GM15510 (cell line): Measurements from ENCODE around the gene BPHL.

Experiments used
- POLR2A ChIP-seq: IDR thresholded peaks from 3 replicates; pipeline ENCODE4 v1.6.1; 2011; ENCODE audit warnings: borderline replicate concordance; ENCODE audit not compliant: insufficient read length; ENCODE audit errors: extremely low read depth

Gene BPHL

DNA sequence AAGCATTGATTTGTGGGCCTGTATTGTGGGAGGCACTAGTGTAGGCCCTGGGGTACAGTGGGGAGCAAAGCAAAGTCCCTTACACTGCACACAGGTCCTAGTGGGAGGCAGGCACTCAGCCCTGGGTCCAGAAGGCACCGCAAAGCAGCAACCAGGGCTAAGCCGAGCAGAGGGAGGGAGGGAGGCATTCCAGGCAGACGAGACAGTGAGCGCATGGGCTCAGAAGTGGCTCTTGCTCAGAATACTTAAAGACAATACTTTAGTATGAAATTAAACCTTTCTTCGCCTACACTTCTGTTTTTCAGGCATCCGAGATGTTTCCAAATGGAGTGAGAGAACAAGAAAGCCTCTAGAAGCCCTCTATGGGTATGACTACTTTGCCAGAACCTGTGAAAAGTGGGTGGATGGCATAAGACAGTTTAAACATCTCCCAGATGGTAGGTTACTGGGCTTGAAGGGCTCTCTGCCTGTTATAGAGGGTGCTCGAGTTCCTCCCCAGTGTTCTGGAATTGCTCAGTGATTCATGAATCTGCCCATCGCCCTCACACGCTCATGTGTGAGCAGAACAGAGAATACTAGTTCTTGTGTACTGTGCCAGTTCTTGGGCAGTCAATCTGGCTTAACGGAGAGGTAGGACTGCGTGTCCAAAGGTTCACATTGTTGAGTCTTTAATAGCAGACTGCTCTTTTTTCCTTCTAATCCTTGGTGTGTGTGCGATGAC lies 18.7 kb downstream of the BPHL start:
- TF ChIP-seq POLR2A = no peak

DNA sequence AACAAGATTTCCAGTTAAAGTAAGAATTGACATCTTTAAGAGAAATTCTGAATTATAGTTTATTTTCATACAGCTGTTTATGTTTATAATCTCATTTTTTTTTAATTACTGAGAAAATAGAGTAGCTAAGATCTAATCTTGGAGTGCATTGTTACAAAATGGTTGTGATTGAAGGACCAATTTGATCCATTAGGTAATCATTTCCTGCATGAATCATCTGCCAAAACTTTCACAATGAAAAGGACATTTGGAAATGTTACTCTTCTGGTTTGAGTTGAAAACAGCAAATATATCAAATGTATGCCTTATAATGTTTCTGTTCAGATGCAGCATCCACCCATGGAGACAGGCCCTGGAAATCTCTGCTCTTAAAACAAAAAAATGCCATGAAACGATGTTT lies 19.8 kb downstream of the BPHL start:
- TF ChIP-seq POLR2A = no peak

DNA sequence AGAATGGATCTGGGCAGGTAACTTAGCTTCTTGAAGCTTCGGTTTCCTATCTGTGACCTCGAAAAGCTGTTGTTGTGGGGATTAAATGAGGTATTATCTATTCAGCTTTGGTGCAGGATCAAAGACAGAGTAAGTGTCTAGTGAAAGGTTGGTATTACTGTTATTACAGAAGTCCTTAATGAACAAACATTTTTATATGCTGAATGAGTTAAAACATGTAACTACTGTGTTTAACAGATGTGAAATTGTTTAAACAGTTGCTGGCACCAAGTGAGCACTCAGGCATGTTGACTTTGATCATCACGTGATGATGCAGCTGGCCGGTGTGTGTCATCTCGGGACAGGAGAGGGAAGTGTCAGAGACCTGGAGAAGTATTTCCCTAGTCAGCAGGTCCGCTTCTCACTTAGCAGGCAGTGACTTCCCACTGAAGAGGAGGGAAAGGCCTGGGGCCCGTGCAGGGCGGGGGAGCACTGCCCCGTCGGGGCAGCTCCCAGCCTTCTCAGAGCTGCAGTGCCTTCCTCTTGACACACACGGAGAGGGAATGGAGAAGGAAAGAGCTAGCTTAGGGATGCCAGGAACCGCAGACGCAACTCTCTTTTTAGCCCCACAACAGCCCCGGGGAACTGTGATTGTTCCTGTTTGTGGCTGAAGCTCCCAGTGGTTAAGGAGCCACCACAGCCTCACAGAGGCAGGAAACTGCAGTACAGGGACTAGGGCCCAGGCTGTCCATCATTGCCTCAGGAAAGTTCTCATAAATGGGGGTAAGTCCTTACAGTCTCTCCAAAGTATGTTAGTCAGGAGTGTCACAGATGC lies 20.8 kb downstream of the BPHL start:
- TF ChIP-seq POLR2A = no peak

DNA sequence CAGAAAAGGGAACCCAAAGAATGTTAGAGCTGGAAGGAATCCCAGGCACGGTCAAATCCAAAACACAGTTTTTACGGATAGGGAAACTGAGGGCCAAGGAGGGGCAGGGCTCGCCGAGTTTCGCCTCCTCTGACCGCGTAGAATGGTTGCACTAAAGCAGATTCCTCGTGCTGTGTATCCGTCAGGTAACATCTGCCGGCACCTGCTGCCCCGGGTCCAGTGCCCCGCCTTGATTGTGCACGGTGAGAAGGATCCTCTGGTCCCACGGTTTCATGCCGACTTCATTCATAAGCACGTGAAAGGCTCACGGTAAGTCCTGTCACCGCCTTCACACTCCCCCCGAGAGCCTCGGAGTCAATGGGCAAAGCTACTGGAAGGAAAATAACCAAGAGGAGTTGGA lies 21.7 kb downstream of the BPHL start:
- TF ChIP-seq POLR2A = no peak

DNA sequence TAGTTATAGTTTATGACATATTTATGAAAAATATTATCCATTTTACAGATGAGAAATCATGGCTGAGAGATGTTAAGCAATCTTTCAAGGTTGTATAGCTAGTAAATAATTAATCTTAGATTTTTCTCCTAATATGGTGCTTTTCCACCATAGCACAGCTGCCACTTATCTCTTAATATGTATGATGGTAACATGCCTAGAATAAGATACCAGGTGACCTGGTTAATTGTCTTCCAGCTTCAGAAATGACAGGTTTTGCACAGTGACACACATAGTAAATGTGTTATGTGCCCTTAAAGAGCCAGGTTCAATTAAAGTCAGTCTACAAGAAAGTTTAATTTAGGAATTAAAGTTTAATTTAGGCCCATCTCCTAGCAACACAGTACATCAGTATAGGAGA lies 24.0 kb downstream of the BPHL start:
- TF ChIP-seq POLR2A = no peak

DNA sequence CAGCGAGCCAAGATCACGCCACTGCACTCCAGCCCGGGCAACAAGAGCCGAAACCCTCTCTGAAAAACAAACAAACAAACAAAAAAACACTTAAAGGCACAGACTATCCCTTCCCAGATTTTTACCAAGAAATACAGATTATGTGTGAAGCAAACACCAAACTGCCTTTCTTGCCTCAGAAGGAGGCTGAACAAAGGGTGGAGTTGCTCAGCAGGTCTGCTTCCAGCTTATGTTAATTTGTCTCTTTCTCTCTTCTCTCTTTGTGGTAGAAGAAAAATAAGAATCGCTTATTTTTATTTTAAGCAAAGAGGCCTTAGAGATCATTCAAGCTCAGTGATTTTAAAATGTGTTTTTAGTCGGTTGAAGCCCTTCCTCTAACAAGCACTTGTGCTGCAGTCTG lies 24.6 kb downstream of the BPHL start:
- TF ChIP-seq POLR2A = no peak

DNA sequence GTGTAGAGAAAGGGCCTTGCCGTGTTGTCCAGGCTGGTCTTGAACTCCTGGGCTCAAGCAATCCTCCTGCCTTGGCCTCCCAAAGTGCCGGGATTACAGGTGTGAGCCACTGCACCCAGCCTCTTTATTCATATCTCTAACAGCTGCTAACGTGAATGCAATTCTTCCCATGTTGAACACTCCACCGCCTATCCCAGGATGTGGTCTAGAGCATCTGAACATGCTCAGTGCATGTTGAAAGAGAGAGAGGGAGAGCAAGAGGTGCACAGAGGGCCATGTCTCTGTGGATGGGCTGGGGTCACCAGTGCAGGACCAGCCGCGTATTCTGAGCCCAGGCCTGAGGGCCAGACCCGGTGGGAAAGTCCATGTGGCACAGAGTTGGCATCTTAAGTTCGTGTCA lies 26.1 kb downstream of the BPHL start:
- TF ChIP-seq POLR2A = no peak

DNA sequence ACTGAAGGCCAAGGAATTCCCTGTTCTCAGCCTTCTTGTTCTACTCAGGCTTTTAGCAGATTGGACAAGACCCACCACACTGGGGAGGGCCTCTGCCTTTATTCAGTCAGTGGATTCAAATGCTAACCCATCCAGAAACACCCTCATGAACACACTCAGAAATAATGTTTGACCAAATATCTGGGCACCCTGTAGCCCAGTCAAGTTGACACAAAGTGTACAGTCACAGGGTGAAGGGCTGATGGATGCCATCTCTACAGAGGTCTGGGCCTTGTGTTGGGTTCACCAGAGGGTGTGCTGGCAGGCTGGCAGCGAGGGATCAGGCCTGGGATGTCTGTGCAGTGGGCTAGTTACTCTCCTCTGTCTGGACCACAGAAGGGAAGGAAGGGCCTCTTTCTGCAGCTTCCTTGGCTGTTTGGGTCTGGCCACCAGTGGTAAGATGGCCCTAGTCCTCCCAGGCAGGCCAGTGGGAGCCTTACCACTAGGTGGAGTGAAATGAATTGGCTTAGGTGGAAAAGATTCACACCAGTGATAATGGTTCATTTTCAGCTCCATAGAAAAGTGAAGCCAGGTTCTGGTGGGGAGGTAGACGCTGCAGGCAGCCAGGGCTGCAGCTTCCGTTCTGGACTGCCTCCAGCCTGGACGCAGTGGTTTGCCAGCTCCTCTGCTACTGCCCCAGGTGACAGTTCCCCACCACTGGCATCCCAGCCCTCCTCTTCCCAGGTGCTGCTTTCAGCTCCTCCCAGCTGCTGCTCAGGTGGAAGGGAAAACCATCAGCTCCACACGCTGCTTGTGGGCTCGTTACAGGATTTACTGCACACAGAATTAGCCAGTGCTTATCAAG lies 29.6 kb downstream of the BPHL start:
- no peak for TF ChIP-seq POLR2A

DNA sequence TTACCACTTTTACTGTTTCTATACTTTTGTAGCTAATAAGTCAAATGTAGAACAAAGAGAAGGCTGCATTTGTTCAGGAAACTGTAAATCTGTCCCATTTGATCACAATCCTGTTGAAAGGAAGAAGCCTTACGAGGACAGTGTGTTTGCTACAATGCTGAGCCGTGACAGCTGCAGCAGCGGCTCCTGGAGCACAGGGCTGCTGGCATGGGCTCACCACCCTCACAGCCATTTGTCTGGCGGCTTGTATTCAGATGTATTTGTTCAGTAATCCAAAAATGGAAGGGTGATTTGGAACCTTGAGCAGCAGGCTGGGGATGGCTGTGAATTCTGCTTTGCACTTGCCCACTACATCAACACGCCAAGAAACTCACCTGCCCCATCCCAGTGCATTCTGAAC lies 33.2 kb downstream of the BPHL start:
- TF ChIP-seq POLR2A = no peak

DNA sequence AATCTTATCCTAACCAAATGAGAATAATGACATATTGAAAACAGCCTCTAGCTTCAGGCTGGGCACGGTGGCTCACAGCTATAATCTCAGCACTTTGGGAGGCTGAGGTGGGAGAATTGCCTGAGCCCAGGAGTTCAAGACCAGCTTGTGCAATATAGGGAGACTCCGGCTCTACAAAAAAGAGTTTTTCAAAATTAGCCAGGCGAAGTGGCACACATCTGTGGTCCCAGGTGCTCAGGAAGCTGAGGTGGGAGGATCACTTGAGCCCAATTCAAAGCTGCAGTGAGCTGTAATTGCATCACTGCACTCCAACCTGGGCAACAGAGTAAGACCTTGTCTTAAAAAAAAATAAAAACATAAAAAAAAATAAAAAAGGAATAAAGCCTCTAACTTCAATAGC lies 34.2 kb downstream of the BPHL start:
- TF ChIP-seq POLR2A = no peak

DNA sequence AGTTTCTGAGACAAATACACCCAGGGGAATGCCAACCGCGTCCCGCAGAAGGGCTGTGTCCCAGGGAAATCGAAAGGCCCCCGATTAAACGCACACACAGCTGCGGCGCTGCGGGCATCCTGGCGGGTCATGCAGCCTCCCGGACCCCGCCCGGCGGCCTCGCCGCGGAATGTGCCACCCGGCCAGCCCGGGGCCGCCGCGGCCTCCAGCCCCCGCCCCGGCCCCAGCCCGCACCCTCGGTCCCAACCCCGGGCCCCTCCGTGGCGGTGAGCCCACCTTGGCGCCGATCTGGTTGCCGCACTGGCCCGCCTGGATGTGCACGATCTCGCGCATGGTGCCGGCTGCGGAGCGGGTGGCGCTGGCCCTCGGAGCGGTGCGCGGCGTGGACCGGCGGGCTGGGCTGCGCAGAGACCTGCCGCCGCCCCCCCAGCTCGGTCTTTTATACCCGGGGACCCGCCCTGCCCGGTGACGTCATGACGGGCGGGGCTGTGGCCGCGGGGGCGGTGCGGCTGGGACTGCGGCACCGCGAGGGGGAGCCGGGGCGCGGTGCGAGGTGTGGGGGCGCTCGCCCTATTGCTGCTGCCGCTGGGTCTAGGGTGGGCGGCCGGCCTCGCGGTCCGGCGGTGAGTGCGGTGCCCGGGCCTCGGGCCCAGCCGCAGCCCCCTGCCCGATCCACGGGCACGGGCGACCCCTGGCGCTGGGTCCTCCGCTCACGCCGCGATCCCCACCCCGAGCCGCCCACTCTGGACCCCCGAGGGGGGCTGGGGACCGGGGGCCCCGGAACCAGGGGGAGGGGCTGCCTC lies 38.8 kb downstream of the BPHL start, which contains the start of gene TUBB2A:
TUBB2A (minus strand) TSS at position 414 of the 803 bp plus-strand sequence; CDS start at position 333, 81 bp downstream.
- TF ChIP-seq POLR2A = peak; percentile 86

DNA sequence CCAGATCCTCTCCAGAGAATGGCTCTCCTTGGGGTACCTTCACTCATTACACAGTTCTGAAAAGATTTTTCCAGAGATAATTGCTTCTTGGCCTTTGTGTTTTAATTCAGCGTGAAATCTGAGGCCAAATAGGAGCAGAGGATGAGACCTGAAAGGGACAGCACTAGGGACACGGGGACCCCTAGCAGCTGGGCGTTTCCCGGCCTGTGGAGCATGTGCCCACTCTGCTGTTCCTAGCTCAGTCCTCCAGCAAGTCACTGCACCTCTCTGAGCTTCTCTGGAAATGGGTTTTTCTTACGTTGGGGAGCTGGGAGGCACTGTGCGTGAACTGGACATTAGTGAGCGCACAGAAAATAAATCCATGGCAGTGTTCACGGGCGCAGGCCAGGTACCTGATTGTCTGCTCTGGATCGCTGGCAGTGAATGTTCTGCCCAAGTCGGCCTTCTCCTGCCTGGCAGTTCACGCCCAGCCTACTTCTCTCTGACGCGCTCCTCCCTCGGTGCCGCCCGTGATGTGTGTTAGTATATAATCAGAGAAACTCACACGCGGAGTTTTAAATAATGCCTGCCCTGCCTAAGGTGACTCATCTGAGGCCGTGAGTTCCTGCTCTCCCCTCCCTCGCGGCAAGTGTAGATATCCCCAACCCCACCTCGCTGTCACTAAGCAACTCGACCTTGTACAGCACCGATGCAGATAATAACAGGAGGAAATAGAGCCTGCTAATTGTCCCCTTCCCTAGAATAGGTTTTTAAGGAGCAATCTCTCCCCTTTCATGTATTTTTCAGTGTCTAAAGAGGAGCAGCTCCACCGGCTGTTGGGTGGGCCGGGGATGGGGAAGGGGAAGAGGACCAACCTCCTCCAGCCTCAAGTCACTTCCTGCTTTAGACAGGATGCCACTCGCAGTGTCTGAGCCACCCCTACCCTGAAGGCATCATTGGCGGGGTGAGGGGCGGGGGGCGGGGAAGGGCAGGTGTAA lies 41.6 kb downstream of the BPHL start:
- no peak for TF ChIP-seq POLR2A

DNA sequence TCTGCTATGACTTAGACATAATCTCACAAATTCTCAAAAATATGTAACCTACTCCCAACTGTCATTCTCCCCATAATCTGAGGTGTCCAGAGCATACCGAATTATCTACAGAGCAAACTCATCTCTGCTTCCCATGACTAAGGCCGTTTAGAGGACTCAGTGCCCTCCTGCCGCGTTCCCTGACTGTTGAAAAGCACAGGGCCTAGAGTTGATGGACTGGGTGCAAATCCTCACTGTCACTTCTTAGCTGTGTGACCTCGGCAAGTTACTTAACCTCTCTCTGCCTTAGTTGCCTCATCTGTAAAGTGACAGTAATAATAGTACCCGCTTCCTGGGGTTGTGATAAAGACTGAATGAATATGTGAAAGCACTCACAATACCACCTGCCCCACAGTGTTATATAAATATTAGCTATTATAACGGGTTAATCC lies 43.6 kb downstream of the BPHL start:
- no peak for TF ChIP-seq POLR2A

DNA sequence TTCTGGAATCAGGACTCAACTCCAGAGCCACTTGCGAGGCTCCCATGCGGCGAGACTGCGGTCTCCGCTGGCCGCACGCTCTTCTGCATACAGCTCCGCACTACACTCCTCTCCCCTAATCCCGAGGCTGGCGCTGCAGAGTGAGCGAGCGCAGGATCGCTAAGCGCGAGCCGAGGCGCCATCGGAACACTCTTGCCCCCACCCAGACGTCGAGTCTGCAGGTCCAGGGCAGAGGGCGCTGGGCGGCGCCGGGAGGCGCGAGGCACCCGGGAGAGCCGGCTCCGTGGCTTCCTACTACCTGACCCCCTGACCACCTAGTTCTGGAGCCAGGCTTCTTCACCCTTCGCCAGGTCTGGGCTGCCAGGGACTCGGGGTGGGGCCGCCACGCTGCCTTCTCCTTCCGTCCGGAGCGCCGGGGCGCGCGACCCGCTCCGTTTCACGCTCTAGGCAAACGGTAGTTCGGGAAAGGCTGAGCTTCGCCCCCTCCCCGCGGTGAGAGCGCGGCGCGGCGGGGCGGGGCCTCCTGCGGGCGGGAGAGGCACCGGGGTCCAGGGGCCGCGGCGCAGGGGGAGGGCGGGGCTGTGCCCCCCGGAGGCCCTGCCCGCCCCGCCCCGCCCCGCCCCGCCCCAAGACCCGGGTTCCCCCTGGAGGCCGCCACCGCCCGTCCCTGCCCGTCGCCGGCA lies 44.2 kb downstream of the BPHL start:
- TF ChIP-seq POLR2A = peak; percentile 46

DNA sequence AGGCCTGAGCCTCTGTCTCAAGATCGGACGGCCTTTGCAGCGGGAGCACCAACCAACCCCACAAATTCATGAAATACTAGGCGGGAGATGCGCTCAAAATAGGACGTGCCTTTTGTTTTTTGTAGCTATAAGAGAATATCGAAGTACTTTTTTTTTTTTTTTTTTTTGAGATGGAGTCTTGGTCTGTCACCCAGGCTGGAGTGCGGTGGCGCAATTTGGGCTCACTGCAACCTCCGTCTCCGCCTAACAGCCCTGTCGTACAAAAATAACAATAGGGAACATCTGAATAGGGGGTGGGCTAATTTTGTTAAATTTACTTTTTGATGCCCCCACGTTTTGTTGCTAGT lies 44.7 kb downstream of the BPHL start:
- TF ChIP-seq POLR2A = no peak
